Trophoblast cell (in vitro differentiated cells and primary cell): ENCODE data around the gene LTBP4.
A peak's percentile ranks its signal among the peaks of the same experiment; 100 is the strongest.

Source experiments
- DNase-seq, 2 donors: peaks; one replicate each; pipeline ENCODE4 v3.0.0-alpha.2; 2016
- H2AFZ ChIP-seq: 2 replicates; pipeline ENCODE4 v1.6.1; 2013; ENCODE audit warnings: low read length, moderate library complexity, mild to moderate bottlenecking; ENCODE audit not compliant: insufficient read depth, poor library complexity
- H2AK5ac ChIP-seq: 2 replicates; pipeline ENCODE4 v1.6.1; 2013; ENCODE audit warnings: mild to moderate bottlenecking, low read length
- H2BK120ac ChIP-seq: 2 replicates; pipeline ENCODE4 v1.6.1; 2013; ENCODE audit warnings: low read length, mild to moderate bottlenecking, moderate library complexity; ENCODE audit not compliant: insufficient read depth, poor library complexity
- H2BK12ac ChIP-seq: 2 replicates; pipeline ENCODE4 v1.6.1; 2013; ENCODE audit warnings: mild to moderate bottlenecking, low read length, moderate library complexity
- H2BK5ac ChIP-seq: 2 replicates; pipeline ENCODE4 v1.6.1; 2013; ENCODE audit warnings: low read length, low read depth, moderate library complexity, mild to moderate bottlenecking; ENCODE audit not compliant: poor library complexity
- H3K14ac ChIP-seq: 2 replicates; pipeline ENCODE4 v1.6.1; 2013; ENCODE audit warnings: mild to moderate bottlenecking, low read length
- H3K18ac ChIP-seq: 2 replicates; pipeline ENCODE4 v1.6.1; 2013; ENCODE audit warnings: mild to moderate bottlenecking, low read length
- H3K23ac ChIP-seq: 2 replicates; pipeline ENCODE4 v1.6.1; 2013; ENCODE audit warnings: low read length
- H3K27ac ChIP-seq: 2 replicates; pipeline ENCODE4 v1.5.1; 2013; ENCODE audit warnings: low read depth, mild to moderate bottlenecking, inconsistent platforms, low read length, moderate library complexity
- H3K27me3 ChIP-seq: 2 replicates; pipeline ENCODE4 v1.6.1; 2013; ENCODE audit warnings: inconsistent platforms, mild to moderate bottlenecking, low read length, moderate library complexity; ENCODE audit not compliant: insufficient read depth
- H3K36me3 ChIP-seq, 2 experiments: 1 replicate in 1 of 2; 2 replicates in 1 of 2; pipeline ENCODE4 v1.6.1; 2013; ENCODE audit warnings: low read length in 2 of 2, mild to moderate bottlenecking in 2 of 2, moderate library complexity in 1 of 2; ENCODE audit not compliant: insufficient read depth in 2 of 2, control insufficient read depth in 1 of 2
- H3K4ac ChIP-seq: 2 replicates; pipeline ENCODE4 v1.6.1; 2013; ENCODE audit warnings: low read depth, mild to moderate bottlenecking, low read length, moderate library complexity
- H3K4me1 ChIP-seq, 2 experiments: 1 replicate in 1 of 2; 2 replicates in 1 of 2; pipeline ENCODE4 v1.6.1; 2013; ENCODE audit warnings: low read length in 2 of 2, mild to moderate bottlenecking in 2 of 2, moderate library complexity in 1 of 2; ENCODE audit not compliant: insufficient read depth in 2 of 2, control insufficient read depth in 1 of 2
- H3K4me2 ChIP-seq: 2 replicates; pipeline ENCODE4 v1.6.1; 2013; ENCODE audit warnings: inconsistent platforms, mild to moderate bottlenecking, low read length, moderate library complexity
- H3K4me3 ChIP-seq: 2 replicates; pipeline ENCODE4 v1.5.1; 2013; ENCODE audit warnings: mild to moderate bottlenecking, low read depth, low read length, inconsistent platforms
- H3K79me1 ChIP-seq: one replicate; pipeline ENCODE4 v1.6.1; 2013; ENCODE audit warnings: low read length
- H3K79me2 ChIP-seq: 2 replicates; pipeline ENCODE4 v1.6.1; 2013; ENCODE audit warnings: low read length, mild to moderate bottlenecking; ENCODE audit not compliant: control insufficient read depth, insufficient read depth, poor library complexity
- H3K9ac ChIP-seq: 2 replicates; pipeline ENCODE4 v1.6.1; 2013; ENCODE audit warnings: mild to moderate bottlenecking, low read length
- H3K9me3 ChIP-seq: 2 replicates; pipeline ENCODE4 v1.6.1; 2013; ENCODE audit warnings: low read depth, mild to moderate bottlenecking, control low read depth, inconsistent platforms, low read length; ENCODE audit not compliant: insufficient read depth
- H4K12ac ChIP-seq: 2 replicates; pipeline ENCODE4 v1.6.1; 2013; ENCODE audit warnings: low read depth, mild to moderate bottlenecking, low read length, moderate library complexity
- H4K8ac ChIP-seq: 2 replicates; pipeline ENCODE4 v1.6.1; 2013; ENCODE audit warnings: low read depth, mild to moderate bottlenecking, low read length, moderate library complexity
- H4K91ac ChIP-seq: one replicate; pipeline ENCODE4 v1.6.1; 2013; ENCODE audit warnings: low read depth, mild to moderate bottlenecking, low read length, moderate library complexity
- WGBS: extraction: QIAGEN DNeasy Blood & Tissue Kit; methylation state at CpG from one replicate; pipeline ENCODE4 v1.1.7; 2013; ENCODE audit warnings: missing lambda C conversion rate; ENCODE audit not compliant: insufficient read length, insufficient coverage; ENCODE audit errors: extremely low coverage; 5-methylcytosine and 5-hydroxymethylcytosine counted together

LTBP4 gene

DNA sequence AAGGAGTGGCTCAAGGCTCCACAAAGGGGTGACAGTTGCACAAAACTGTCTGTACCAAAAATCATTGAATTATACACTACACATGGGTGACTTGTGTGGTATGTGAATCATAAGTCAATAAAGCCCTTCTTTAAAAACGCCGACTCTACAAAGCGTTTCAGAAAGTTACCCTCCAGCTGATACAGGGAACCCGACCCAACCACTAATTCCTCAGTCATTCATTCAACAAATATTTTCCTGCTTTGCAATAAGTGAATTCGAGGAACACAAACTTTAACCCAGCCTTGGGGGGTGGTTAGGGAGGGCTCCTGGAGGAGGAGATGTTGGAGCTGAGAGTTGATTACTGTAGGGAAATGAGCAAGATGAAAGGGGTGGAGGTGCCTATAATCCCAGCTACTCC, 32.0 kb downstream of the LTBP4 start:
- peak overlapping the region; percentile 65 for H3K14ac ChIP-seq
- no CpG with 5 or more reads among the region's 5 CpGs for WGBS

DNA sequence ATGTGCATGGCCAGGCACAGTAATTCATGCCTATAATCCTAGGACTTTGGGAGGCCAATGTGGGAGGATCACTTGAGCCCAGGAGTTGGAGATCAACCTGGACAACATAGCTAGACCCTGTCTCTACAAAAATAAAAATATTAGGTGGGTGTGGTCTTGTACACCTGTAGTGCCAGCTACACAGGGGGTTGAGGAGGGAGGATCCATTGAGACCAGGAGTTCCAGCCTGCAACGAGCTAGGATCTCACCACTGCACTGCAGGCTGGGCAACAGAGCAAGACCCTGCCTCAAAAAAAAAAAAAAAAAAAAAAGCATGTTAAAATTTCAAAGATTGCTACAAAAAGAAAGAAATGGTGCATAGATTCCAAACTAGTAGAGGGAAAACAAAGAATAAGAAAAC, 37.2 kb downstream of the LTBP4 start:
- Histone ChIP-seq H3K36me3 (no peaks in the 10 kb centered on the region), H3K79me1 (peaks cover 20% of the 10 kb centered on the region), H3K4ac (no peak overlapping the region), H2BK5ac (no peak overlapping the region), H3K27ac (no peak overlapping the region), H3K9me3 (peaks cover 3% of the 10 kb centered on the region), H2AK5ac (no peak overlapping the region), H3K4me3 (no peak overlapping the region), H3K9ac (no peak overlapping the region), H3K27me3 (no peaks in the 10 kb centered on the region), H2BK12ac (no peak overlapping the region), H3K4me2 (no peak overlapping the region), H3K4me1 (peaks cover 17 to 19% of the 10 kb centered on the region in 2 experiments), H4K91ac (no peak overlapping the region), H4K8ac (no peak overlapping the region), H3K18ac (no peak overlapping the region), H4K12ac (no peak overlapping the region), H3K79me2 (peaks cover 4% of the 10 kb centered on the region), H3K23ac (no peak overlapping the region), H2AFZ (no peak overlapping the region), H3K14ac (no peak overlapping the region), H2BK120ac (no peak overlapping the region)
- DNase-seq = no peak
- WGBS = no CpG with 5 or more reads among the region's 1 CpG

More for the DNA sequence above, 32.0 kb downstream of the LTBP4 start:
- Histone ChIP-seq H3K4me2 (no peak overlapping the region), H3K36me3 (peaks cover 7 to 8% of the 10 kb centered on the region in 2 experiments), H3K4me1 (peaks cover 34 to 39% of the 10 kb centered on the region in 2 experiments), H3K27ac (peak overlapping the region; percentile 32), H2AFZ (no peak overlapping the region), H3K9me3 (peaks cover 3% of the 10 kb centered on the region), H2AK5ac (no peak overlapping the region), H3K79me2 (peaks cover 4% of the 10 kb centered on the region), H4K91ac (peak overlapping the region; percentile 73), H3K23ac (no peak overlapping the region), H2BK120ac (peak overlapping the region; percentile 64), H3K9ac (no peak overlapping the region), H3K4ac (no peak overlapping the region), H3K4me3 (no peak overlapping the region), H3K27me3 (no peaks in the 10 kb centered on the region), H2BK12ac (peak overlapping the region; percentile 74), H4K8ac (peak overlapping the region; percentile 34), H2BK5ac (peak overlapping the region; percentile 7), H3K18ac (peak overlapping the region; percentile 45), H4K12ac (no peak overlapping the region), H3K79me1 (peaks cover 31% of the 10 kb centered on the region)
- no peak for DNase-seq

DNA sequence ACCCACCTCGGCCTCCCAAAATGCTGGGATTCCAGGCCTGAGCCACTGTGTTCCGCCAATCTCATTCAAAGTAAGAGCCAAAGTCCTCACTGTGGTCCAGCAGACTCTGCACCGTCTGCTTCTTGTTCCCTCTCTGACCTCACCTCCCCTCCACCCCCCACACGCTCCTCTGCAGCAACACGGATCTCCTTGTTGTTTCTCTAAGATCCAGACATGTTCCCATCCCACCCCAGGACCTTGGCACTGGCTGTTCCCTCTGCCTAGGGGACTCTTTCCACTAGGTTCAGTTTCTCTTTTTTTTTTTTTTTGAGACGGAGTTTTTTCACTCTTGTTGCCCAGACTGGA, 38.4 kb downstream of the LTBP4 start:
- Histone ChIP-seq H3K27me3 (no peaks in the 10 kb centered on the region), H2AK5ac (peak overlapping the region; percentile 5), H2BK5ac (no peak overlapping the region), H3K14ac (no peak overlapping the region), H3K79me1 (peaks cover 11% of the 10 kb centered on the region), H3K4ac (no peak overlapping the region), H3K4me3 (no peak overlapping the region), H3K18ac (peak overlapping the region; percentile 66), H3K4me2 (no peak overlapping the region), H4K8ac (peak overlapping the region; percentile 9), H3K9me3 (peaks cover 3% of the 10 kb centered on the region), H2BK120ac (peak overlapping the region; percentile 68), H3K4me1 (peaks cover 8 to 10% of the 10 kb centered on the region in 2 experiments), H4K12ac (no peak overlapping the region), H3K79me2 (peaks cover 1% of the 10 kb centered on the region), H3K36me3 (no peaks in the 10 kb centered on the region), H3K27ac (no peak overlapping the region), H2BK12ac (peak overlapping the region; percentile 87), H3K23ac (no peak overlapping the region), H4K91ac (peak overlapping the region; percentile 94), H3K9ac (no peak overlapping the region), H2AFZ (peak overlapping the region; percentile 17)
- no CpG with 5 or more reads among the region's 6 CpGs for WGBS
- DNase-seq = no peak

DNA sequence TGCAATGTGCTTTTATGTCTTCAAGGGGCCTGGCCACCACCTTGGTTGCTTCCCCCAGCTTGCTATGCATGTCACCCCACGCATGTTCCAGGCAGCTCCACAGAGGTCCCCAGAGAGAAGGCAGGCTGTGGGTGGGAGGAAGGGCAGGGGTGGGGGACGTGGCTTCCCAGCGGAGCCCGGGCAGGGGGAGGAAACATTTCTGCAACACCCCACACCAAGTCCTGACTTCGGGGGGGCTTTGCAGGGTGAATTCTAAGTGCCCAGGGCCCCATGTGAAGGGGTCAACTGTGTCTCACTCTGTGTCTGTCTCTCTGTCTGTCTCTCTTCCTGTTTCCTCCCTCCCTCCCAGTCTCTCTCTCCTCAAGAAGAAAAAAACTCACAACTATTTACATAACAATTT, 39.6 kb downstream of the LTBP4 start:
- peak overlapping the region; percentile 94 for H2BK5ac ChIP-seq
- peak overlapping the region; percentile 65 for H3K4ac ChIP-seq
- peak overlapping the region; percentile 92 for H4K8ac ChIP-seq
- peak overlapping the region; percentile 81 for H4K12ac ChIP-seq
- peak overlapping the region; percentile 96 for H4K91ac ChIP-seq
- H3K79me2 ChIP-seq = peaks cover 1% of the 10 kb centered on the region
- no peak overlapping the region for H3K9ac ChIP-seq
- peak overlapping the region; percentile 42 for H3K27ac ChIP-seq
- no CpG with 5 or more reads among the region's 5 CpGs for whole genome bisulfite sequencing
- peaks cover 8 to 10% of the 10 kb centered on the region in 2 experiments for H3K4me1 ChIP-seq
- H3K79me1 ChIP-seq = peaks cover 11% of the 10 kb centered on the region
- H3K4me2 ChIP-seq = no peak overlapping the region
- no peaks in the 10 kb centered on the region for H3K36me3 ChIP-seq
- no peaks in the 10 kb centered on the region for H3K9me3 ChIP-seq
- no peaks in the 10 kb centered on the region for H3K27me3 ChIP-seq
- H3K14ac ChIP-seq = peak overlapping the region; percentile 86
- DNase-seq = no peak
- H3K4me3 ChIP-seq = no peak overlapping the region
- H2AK5ac ChIP-seq = peak overlapping the region; percentile 93
- peak overlapping the region; percentile 48 for H2AFZ ChIP-seq
- peak overlapping the region; percentile 94 for H2BK120ac ChIP-seq
- no peak overlapping the region for H3K23ac ChIP-seq
- H2BK12ac ChIP-seq = peak overlapping the region; percentile 85
- peak overlapping the region; percentile 96 for H3K18ac ChIP-seq
